T-helper 9 cell (primary cell): Measurements from ENCODE around the gene PGM5.
A peak's percentile ranks its signal among the peaks of the same experiment; 100 is the strongest.

Source experiments
- DNase-seq: peaks from one replicate; pipeline ENCODE4 v3.0.0-alpha.2; 2020

The PGM5 gene

GRCh38 chr9:68541568-68541967, 185.2 kb downstream of the PGM5 start:
- no peak for DNase-seq

- no peak for DNase-seq
Measured at GRCh38 chr9:68545033-68545705, 188.8 kb downstream of the PGM5 start.

- no peak for DNase-seq
Measured at GRCh38 chr9:68546596-68547390, 190.4 kb downstream of the PGM5 start.

GRCh38 chr9:68547417-68547816, 191.0 kb downstream of the PGM5 start:
- no peak for DNase-seq

- DNase-seq: no peak
Measured at GRCh38 chr9:68548241-68548640, 191.8 kb downstream of the PGM5 start.

GRCh38 chr9:68551191-68551590, 194.8 kb downstream of the PGM5 start:
- no peak for DNase-seq

GRCh38 chr9:68552700-68553476, 196.5 kb downstream of the PGM5 start:
- DNase-seq: no peak

GRCh38 chr9:68555437-68556150, 199.2 kb downstream of the PGM5 start:
- DNase-seq: no peak

GRCh38 chr9:68558545-68558944, 202.1 kb downstream of the PGM5 start:
- no peak for DNase-seq

- DNase-seq: peak; percentile 24
Measured at GRCh38 chr9:68560071-68560844, 203.8 kb downstream of the PGM5 start.

- no peak for DNase-seq
Measured at GRCh38 chr9:68562461-68562860, 206.1 kb downstream of the PGM5 start.

GRCh38 chr9:68567565-68567964, 211.2 kb downstream of the PGM5 start:
- no peak for DNase-seq

GRCh38 chr9:68574150-68574549, 217.7 kb downstream of the PGM5 start:
- no peak for DNase-seq

GRCh38 chr9:68575817-68576216, 219.4 kb downstream of the PGM5 start:
- DNase-seq: no peak

- DNase-seq: no peak
Measured at GRCh38 chr9:68577774-68578591, 221.6 kb downstream of the PGM5 start.
